HepG2 (cell line): ENCODE results near the gene TK1. TPM values are rescaled to one million over a fixed set of nuclear protein-coding genes. Genes with fewer than 3 reads are reported as not detected.

Experiments used
- E2F1 ChIP-seq: sonication (generic); formaldehyde crosslinking; IDR thresholded peaks from 2 replicates; pipeline ENCODE4 v1.5.0; 2020; ENCODE audit warnings: missing genetic modification reagents
- GMEB1 ChIP-seq: sonication (generic); formaldehyde crosslinking; IDR thresholded peaks from 2 replicates; pipeline ENCODE4 v1.5.1; 2020; ENCODE audit warnings: missing genetic modification reagents, mild to moderate bottlenecking, borderline replicate concordance
- KDM6A ChIP-seq: IDR thresholded peaks from 2 replicates; pipeline ENCODE4 v1.6.1; 2016; ENCODE audit warnings: low read depth
- MAF1 ChIP-seq: sonication (generic); formaldehyde crosslinking; IDR thresholded peaks from 2 replicates; pipeline ENCODE4 v1.5.0; 2020; ENCODE audit warnings: missing genetic modification reagents, borderline replicate concordance
- MIER2 ChIP-seq: IDR thresholded peaks from 2 replicates; pipeline ENCODE4 v1.6.1; 2016; ENCODE audit warnings: missing biosample characterization, missing genetic modification reagents
- MYPOP ChIP-seq: sonication (generic); formaldehyde crosslinking; IDR thresholded peaks from 2 replicates; pipeline ENCODE4 v1.8.1; 2023; ENCODE audit warnings: mild to moderate bottlenecking, moderate library complexity, missing genetic modification reagents
- NFAT5 ChIP-seq: sonication (generic); formaldehyde crosslinking; IDR thresholded peaks from 2 replicates; pipeline ENCODE4 v1.4.0; 2020; ENCODE audit warnings: missing genetic modification reagents
- PBX2 ChIP-seq: IDR thresholded peaks from 2 replicates; pipeline ENCODE4 v1.6.1; 2016; ENCODE audit warnings: control low read depth
- RAD51 ChIP-seq: fragments of 450-650 bp; IDR thresholded peaks from 2 replicates; pipeline ENCODE4 v1.6.1; 2016; ENCODE audit warnings: borderline replicate concordance
- SP5 ChIP-seq: IDR thresholded peaks from 2 replicates; pipeline ENCODE4 v1.6.1; 2016; ENCODE audit warnings: low read depth, borderline replicate concordance
- STAT5B ChIP-seq: sonication (generic); formaldehyde crosslinking; IDR thresholded peaks from 2 replicates; pipeline ENCODE4 v1.4.0; 2020; ENCODE audit warnings: missing genetic modification reagents
- TBX3 ChIP-seq: fragments of 450-650 bp; IDR thresholded peaks from 2 replicates; pipeline ENCODE4 v1.6.1; 2017; ENCODE audit warnings: antibody characterized with exemption, mild to moderate bottlenecking, inconsistent platforms, borderline replicate concordance
- YEATS4 ChIP-seq: sonication (generic); formaldehyde crosslinking; IDR thresholded peaks from 2 replicates; pipeline ENCODE4 v1.4.0; 2020; ENCODE audit warnings: missing genetic modification reagents, borderline replicate concordance
- ZFY ChIP-seq: sonication (generic); formaldehyde crosslinking; IDR thresholded peaks from 2 replicates; pipeline ENCODE4 v1.4.0; 2020; ENCODE audit warnings: missing genetic modification reagents
- ZNF274 ChIP-seq: sonication (generic); formaldehyde crosslinking; IDR thresholded peaks from 2 replicates; pipeline ENCODE4 v1.5.1; 2020; ENCODE audit warnings: mild to moderate bottlenecking, missing genetic modification reagents
- ZNF30 ChIP-seq: sonication (generic); formaldehyde crosslinking; IDR thresholded peaks from 2 replicates; pipeline ENCODE4 v1.5.0; 2020; ENCODE audit warnings: mild to moderate bottlenecking, missing genetic modification reagents
- ZNF362 ChIP-seq: sonication (generic); formaldehyde crosslinking; IDR thresholded peaks from 2 replicates; pipeline ENCODE4 v1.4.0; 2020; ENCODE audit warnings: missing genetic modification reagents, mild to moderate bottlenecking, borderline replicate concordance
- ZNF672 ChIP-seq: sonication (generic); formaldehyde crosslinking; IDR thresholded peaks from 2 replicates; pipeline ENCODE4 v1.8.1; 2022; ENCODE audit warnings: missing genetic modification reagents
- polyA plus RNA-seq, 8 experiments: library from polyadenylated mRNA; depleted of rRNA in 3 of 8; stranded (reverse) in 7 of 8; unstranded in 1 of 8; fragments of >200 nt; fragmentation: Illumina TruSeq in 4 of 8; extraction: Trizol in 4 of 8; gene quantifications; 2 replicates each; pipeline versions ENCODE4 v1.2.1 to v1.2.3, GENCODE V29; 2011 to 2016; ENCODE audit warnings: low read depth in 4 of 8, missing spikeins in 1 of 8, mixed read lengths in 1 of 8; ENCODE audit not compliant: insufficient read depth in 1 of 8
- total RNA-seq, 5 experiments: library from RNA; depleted of rRNA; stranded (reverse); fragments of >200 nt; fragmentation: Illumina TruSeq; extraction: Trizol; gene quantifications; 2 replicates each; pipeline ENCODE4 v1.2.3, GENCODE V29; 2016; ENCODE audit warnings: low read depth in 1 of 5

TK1 gene
- total and polyA plus RNA-seq, 2 of the 13 experiments (the other 11 are each of a cell fraction or from before 2014, with no cell fraction given) = 45.0 to 96.0 TPM

DNA sequence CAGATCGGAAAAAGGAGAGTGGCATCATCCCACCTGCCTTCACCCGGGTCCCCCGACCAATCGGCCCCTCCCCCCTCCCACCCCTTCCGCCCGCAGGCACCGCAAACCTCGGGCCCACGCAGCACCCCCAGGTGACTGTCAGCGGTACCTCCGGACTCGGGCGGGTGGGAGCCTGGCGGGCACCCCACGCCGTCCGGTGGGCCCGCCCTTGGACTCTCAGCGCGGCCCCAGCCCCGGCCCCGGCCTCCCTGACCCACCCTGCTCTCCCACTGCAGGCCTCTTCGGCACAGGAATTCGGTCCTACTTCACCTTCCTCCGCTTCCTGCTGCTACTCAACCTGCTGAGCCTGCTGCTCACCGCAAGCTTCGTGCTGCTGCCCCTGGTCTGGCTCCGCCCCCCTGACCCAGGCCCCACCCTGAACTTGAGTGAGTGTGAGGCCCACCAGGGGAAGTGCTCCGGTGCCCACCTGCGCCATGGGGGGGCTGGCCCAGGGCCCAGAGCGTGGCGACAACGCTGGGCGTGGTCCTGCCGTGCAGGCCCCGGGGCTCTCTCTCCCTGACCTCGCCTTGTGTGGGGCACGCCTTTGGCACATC, 54.7 kb downstream of the TK1 start (continued):
- TF ChIP-seq MYPOP (CRISPR knock-in tag) (no peak), ZNF672 (no peak), STAT5B (CRISPR knock-in tag) (no peak), GMEB1 (peak; percentile 22; the same call in 1 of the 2 replicates), ZFY (peak; percentile 39), KDM6A (CRISPR knock-in tag) (no peak), PBX2 (CRISPR knock-in tag) (no peak), RAD51 (no peak), SP5 (CRISPR knock-in tag) (peak; percentile 58; the same call in 1 of the 2 replicates), TBX3 (no peak), ZNF362 (CRISPR knock-in tag) (no peak), MAF1 (CRISPR knock-in tag) (no peak), YEATS4 (CRISPR knock-in tag) (no peak), ZNF274 (peak; percentile 65; the same call in 1 of the 2 replicates), E2F1 (no peak), MIER2 (CRISPR knock-in tag) (no peak), NFAT5 (no peak), ZNF30 (CRISPR knock-in tag) (no peak)
